Epithelial cell of esophagus (primary cell): ENCODE results near the gene PLEKHM3.

ENCODE experiments used
- DNase-seq: peaks from one replicate; pipeline ENCODE4 v3.0.0; 2010; ENCODE audit warnings: low read depth
- H3K4me3 ChIP-seq: 2 replicates; pipeline ENCODE4 v1.5.1; 2011; ENCODE audit warnings: mild to moderate bottlenecking, low read length, control low read depth
- TF ChIP-seq, protein P1 (sequence below): IDR thresholded peaks from 2 replicates; pipeline ENCODE4 v1.5.1; 2011; ENCODE audit warnings: low read depth, mild to moderate bottlenecking, low read length, control low read depth, inconsistent platforms; ENCODE audit not compliant: insufficient read depth; ENCODE audit errors: missing control alignments

The PLEKHM3 gene

DNA sequence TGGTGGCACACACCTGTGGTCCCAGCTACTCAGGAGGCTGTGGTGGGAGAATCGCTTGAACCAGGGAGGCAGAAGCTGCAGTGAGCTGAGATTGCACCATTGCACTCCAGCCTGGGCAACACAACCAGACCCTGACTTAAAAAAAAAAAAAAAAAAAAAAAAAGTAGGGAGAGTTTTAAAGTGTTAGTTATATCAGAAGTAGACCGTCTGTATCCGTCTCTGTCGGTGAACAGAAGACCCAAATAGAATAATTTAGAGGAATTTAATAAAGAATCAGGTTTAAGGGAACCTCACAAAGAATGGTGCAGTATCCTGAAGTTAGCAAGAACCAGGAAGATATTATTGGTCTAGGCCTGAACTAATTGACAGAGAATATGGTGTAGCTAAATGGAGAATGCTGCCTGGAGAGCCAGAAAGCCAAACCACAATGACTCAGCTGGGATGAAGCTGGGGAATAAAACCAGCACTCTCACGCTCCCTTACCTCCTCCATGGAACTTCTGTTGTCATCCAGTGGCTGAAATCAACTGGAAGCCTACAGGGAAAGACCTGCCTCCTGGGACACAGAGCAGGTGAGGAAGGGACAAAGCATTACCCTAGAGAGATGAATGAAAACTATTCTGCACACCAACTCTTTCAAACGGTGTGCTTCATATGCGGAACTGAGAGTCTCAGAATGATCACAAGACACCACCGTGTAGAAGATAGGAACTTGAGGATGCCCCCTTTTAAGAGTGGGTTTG, 39.1 kb upstream of the PLEKHM3 start:
- no peak overlapping the region for H3K4me3 ChIP-seq
- TF ChIP-seq, protein P1, sequence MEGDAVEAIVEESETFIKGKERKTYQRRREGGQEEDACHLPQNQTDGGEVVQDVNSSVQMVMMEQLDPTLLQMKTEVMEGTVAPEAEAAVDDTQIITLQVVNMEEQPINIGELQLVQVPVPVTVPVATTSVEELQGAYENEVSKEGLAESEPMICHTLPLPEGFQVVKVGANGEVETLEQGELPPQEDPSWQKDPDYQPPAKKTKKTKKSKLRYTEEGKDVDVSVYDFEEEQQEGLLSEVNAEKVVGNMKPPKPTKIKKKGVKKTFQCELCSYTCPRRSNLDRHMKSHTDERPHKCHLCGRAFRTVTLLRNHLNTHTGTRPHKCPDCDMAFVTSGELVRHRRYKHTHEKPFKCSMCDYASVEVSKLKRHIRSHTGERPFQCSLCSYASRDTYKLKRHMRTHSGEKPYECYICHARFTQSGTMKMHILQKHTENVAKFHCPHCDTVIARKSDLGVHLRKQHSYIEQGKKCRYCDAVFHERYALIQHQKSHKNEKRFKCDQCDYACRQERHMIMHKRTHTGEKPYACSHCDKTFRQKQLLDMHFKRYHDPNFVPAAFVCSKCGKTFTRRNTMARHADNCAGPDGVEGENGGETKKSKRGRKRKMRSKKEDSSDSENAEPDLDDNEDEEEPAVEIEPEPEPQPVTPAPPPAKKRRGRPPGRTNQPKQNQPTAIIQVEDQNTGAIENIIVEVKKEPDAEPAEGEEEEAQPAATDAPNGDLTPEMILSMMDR, result no peak
- peak; percentile 81 for DNase-seq

DNA sequence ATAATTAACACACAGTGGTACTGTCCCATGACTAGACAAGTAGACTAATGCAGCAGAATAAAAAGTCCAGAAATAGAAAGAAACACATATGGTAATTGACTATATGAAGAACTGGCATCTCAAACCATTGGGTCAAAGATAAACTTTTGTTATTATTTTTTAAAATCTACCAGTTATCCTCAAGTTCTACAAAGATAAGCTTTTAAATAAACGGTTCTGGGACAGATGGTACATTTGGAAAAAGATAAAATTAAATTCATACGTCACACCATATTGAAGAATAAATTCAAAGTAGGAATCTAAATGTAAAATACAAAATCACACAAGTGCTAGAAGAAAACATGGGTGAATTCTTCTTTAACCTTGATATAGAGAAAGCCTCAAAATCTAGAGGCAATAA, 37.6 kb upstream of the PLEKHM3 start:
- no peak for DNase-seq
- H3K4me3 ChIP-seq, result no peak overlapping the region
- TF ChIP-seq, protein P1, result no peak

DNA sequence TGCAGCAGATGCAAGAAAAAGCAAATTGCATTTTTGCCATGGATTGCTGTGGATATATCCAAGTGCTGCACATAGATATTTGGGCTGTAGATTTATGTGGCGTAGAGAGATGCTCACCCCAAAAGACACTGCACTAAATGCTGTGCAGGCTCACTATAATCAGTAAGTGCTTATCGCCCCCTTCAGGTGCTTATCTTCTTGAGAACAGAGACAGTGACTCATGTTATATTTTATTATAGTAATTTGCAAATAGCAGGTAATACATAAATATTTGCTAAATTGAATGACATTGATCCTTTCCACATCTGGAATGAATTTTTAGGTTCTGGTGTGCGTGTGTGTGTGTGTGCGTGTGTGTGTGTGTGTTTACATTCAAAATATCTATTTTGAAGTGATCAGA, 36.8 kb upstream of the PLEKHM3 start:
- DNase-seq, result peak; percentile 61
- TF ChIP-seq, protein P1, result peak; percentile 50
- H3K4me3 ChIP-seq, result no peak overlapping the region

DNA sequence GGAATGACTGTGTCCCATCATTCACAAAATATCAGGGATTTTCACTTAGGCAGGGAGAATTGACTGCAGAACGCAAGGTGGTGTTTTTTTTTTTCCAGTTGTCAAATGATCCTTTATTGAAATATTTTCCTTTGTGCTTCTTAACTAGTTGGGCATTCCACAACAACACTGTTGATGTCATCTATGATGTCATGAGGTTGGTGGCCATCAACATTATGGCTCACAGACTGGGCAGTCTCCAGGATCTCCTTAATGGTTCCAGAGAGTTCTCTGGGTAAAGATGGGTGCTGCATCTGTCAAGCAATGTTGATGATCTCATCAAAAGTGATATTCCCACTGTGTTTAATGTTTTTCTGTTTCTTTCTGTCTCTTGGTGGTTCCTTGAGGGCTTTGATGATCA, 31.8 kb upstream of the PLEKHM3 start:
- no peak overlapping the region for H3K4me3 ChIP-seq
- TF ChIP-seq, protein P1, result no peak
- DNase-seq, result no peak

DNA sequence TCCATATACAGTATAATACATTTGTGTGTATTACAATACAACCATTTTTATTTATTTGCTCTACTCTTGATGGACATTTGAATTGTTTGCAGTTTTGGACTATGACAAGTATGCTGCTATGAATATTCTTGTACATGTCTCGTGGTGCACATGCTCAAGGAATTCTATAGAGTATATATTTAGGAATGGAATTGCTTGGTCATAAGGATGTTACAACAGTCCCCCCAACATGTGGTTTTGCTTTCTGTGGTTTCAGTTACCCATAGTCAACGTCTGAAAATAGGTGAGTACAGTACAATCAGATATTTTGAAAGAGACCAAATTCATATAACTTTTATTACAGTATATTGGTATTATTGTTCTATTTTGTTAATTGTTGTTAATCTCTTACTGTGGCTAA, 24.1 kb upstream of the PLEKHM3 start:
- TF ChIP-seq, protein P1, result no peak
- no peak overlapping the region for H3K4me3 ChIP-seq
- no peak for DNase-seq

DNA sequence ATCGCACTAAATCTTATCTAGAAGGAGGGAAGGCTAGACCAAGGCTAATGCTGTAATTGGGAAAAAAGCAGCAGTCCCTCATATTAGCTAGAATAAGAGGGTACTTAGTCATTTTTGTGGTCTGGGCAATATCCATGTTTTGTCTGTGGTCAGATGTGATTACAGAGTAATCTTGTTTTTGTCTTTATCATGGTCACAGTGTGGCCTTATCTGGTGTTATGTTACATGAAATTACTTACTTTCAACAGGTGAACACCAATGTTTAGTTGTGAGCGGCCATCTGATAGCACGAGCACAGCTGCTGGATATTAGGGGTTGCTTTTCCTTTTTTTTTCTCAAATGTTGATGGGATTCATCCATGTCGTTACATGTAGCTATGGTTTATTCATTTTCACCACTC, 23.7 kb upstream of the PLEKHM3 start:
- TF ChIP-seq, protein P1, result no peak
- no peak for DNase-seq
- H3K4me3 ChIP-seq, result no peak overlapping the region

DNA sequence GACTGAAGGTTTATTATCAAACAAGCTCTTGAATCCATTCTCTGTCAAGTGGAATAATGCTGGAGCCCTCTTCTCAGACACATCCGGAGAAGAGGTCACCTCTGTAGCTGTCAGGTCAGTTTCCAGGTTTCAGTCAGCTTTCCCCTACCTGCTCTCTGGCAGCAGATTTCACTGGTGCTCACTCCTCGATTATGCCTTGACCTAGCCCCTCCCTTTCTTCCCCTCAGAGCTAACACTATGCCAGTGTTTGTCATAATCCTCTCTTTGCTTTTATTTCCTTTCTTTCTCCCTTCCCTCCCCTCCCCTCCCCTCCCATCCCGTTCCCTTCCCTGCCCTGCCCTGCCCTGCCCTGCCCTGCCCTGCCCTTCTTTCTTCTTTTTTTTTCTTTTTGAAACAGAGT, 22.5 kb upstream of the PLEKHM3 start:
- DNase-seq, result no peak
- no peak overlapping the region for H3K4me3 ChIP-seq
- TF ChIP-seq, protein P1, result no peak
